HG03460 (cell line): ENCODE data around the gene EQTN.
"Not testable (repeated sequence)": the region's sequence is repeated elsewhere in the genome, so short reads cannot be mapped to it uniquely, and the experiment has no call there.

ENCODE experiments used
- ATAC-seq: cut with Tn5 transposase; IDR thresholded peaks from one replicate; pipeline ENCODE4 v1.9.1; 2021; ENCODE audit not compliant: unreplicated experiment

EQTN gene

GRCh38 chr9:27293996-27294395, 3.0 kb downstream of the EQTN start:
- ATAC-seq = no peak

GRCh38 chr9:27292659-27293405, 4.1 kb downstream of the EQTN start:
- no peak for ATAC-seq

DNA sequence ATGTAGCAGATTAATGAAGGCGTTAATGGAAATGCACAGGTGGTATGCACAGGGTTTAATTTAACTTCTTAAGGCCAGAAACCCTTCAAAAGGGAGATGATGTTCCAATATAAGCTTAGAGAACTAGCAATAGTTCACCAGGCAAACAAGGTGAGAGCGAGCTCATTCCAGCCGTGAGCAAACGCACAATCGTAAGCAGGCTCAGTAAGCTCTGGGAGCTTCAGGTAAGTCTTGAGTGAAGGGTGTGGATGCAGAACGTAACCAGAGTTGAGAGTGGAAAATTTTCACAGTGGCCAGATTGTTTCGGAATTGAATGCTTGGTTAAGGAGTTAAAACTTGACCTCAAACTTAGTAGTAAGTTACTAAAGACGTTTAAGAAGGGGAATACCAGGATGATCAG, 5.7 kb downstream of the EQTN start:
- ATAC-seq = no peak

GRCh38 chr9:27282269-27282668, 14.7 kb downstream of the EQTN start:
- no peak for ATAC-seq

DNA sequence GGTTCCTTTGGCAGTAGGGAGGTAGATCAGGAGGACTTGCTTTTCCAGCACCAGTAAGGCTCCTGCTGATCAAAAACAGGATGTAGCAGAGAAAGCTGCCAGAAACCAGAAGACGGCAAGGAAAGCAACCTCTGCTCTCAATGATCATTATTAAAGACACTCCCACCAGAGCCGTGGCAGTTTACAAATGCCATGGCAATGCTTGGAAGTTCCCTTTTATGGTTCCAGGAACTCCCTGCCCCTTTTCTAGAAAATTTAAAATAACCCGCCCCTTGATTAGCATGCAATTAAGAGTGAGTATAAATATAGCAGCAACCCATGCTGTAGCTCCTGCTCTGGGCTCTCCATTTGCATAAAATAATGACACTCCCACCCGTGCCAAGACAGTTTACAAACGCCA, 16.1 kb downstream of the EQTN start:
- ATAC-seq = no peak

DNA sequence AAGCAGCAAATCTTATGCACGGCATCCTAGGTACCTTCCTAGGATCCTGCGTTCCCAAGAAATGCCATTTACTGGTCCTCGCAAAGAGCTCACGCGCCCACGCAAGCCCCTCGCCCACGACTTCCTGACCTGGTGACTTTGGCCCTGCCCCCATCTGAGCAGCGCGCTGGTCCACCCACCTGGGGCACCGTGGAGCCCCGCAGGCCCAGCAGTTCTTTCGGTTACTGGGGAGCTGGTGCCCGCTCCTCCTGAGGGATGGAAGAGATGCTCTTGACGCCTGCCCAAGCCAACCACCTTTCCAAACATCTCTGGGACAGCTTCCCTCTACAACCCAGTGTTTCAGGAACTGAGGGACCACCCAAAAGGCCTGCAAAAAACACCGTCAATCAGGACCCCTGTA, 16.7 kb downstream of the EQTN start:
- no peak for ATAC-seq

DNA sequence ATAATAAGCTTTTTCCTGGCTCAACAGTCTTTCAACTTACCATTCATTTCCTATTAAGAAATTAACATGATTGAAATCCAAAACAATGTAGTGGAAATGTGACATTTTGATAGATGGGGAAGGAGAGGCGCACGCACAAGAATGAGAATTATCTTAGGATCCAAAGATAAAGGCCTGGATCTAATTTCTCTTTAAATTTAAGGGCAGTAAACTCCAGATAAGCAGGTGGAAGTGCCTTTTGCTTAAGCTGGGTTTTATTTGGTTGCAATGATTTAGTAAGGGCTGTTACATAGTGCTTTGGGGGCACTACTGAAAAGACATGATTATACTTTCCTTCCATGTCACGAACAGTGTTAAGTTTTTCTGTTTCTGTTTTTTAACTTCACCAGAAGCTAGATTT, 17.3 kb downstream of the EQTN start:
- ATAC-seq = no peak

- no peak for ATAC-seq
Observed at GRCh38 chr9:27278374-27278773, 18.6 kb downstream of the EQTN start.

GRCh38 chr9:27276193-27277030, 20.5 kb downstream of the EQTN start:
- peak; percentile 49 for ATAC-seq

DNA sequence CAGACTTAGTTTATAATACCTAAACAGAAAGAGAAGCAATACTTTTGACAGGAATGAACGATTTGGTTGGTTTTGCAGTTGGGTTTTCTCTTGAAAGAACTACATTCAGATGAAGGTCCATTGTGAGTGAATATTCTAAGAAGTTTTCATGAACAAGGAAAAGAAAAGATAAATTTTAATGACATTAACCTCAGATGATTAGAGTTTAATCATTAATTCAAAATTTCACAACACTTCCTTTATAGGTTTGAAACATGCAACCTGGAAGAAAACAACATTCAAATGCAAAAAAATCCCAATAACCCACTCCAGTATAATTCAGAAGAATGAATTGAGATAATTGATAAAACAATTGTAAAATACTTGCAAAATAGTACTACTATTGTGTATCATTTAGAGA, 23.8 kb downstream of the EQTN start:
- no peak for ATAC-seq

GRCh38 chr9:27272103-27272502, 24.8 kb downstream of the EQTN start:
- ATAC-seq = no peak

- no peak for ATAC-seq
Observed at GRCh38 chr9:27261517-27262211, 35.3 kb downstream of the EQTN start.

- no peak for ATAC-seq
Observed at GRCh38 chr9:27260789-27261516, 36.0 kb downstream of the EQTN start.

- no peak for ATAC-seq
Observed at GRCh38 chr9:27258662-27259061, 38.3 kb downstream of the EQTN start.

GRCh38 chr9:27248702-27249101, 48.2 kb downstream of the EQTN start:
- ATAC-seq = no peak

GRCh38 chr9:27247756-27248155, 49.2 kb downstream of the EQTN start:
- ATAC-seq = no peak

- not testable (repeated sequence) for ATAC-seq
Observed at GRCh38 chr9:27239648-27240047, 57.3 kb downstream of the EQTN start.
